ENCODE data around the gene BEND7.

DNA sequence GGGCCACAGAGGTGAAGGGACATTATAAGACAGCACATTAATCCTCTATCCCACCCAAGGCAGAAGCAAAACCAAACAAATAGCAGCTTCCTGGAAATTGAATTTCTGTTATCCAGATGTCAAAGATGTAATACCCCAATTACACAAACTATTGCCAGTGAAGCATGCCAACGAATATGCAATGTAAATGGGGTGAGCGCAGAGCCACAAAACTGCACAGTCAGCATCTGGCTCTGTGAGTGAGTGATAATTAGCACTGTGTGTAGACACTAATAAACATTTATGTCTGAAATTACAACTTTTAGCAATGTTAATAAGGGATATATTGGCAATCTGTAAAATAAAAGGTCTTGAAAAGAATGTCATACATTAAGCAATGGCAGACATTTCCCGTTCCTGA, 3.2 kb downstream of the BEND7 start:
- TF ChIP-seq, protein P1, sequence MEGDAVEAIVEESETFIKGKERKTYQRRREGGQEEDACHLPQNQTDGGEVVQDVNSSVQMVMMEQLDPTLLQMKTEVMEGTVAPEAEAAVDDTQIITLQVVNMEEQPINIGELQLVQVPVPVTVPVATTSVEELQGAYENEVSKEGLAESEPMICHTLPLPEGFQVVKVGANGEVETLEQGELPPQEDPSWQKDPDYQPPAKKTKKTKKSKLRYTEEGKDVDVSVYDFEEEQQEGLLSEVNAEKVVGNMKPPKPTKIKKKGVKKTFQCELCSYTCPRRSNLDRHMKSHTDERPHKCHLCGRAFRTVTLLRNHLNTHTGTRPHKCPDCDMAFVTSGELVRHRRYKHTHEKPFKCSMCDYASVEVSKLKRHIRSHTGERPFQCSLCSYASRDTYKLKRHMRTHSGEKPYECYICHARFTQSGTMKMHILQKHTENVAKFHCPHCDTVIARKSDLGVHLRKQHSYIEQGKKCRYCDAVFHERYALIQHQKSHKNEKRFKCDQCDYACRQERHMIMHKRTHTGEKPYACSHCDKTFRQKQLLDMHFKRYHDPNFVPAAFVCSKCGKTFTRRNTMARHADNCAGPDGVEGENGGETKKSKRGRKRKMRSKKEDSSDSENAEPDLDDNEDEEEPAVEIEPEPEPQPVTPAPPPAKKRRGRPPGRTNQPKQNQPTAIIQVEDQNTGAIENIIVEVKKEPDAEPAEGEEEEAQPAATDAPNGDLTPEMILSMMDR (IDR thresholded peaks at IDR 0.05), result no peak
- TF ChIP-seq JUN (CRISPR knock-in tag; IDR thresholded peaks at IDR 0.05) (no peak), TEAD4 (CRISPR knock-in tag; IDR thresholded peaks at IDR 0.05) (no peak), NR2C2 (CRISPR knock-in tag; IDR thresholded peaks at IDR 0.05) (no peak), IRF2 (CRISPR knock-in tag; IDR thresholded peaks at IDR 0.05; ENCODE audit: borderline replicate concordance, low read depth) (no peak), PRRX2 (CRISPR knock-in tag; IDR thresholded peaks at IDR 0.05) (no peak)
- TF ChIP-seq, protein P2, sequence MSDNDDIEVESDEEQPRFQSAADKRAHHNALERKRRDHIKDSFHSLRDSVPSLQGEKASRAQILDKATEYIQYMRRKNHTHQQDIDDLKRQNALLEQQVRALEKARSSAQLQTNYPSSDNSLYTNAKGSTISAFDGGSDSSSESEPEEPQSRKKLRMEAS (CRISPR knock-in tag; IDR thresholded peaks at IDR 0.05), result no peak
- TF ChIP-seq, protein P3, sequence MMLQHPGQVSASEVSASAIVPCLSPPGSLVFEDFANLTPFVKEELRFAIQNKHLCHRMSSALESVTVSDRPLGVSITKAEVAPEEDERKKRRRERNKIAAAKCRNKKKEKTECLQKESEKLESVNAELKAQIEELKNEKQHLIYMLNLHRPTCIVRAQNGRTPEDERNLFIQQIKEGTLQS (CRISPR knock-in tag; conservative IDR thresholded peaks at IDR 0.05), result no peak
- TF ChIP-seq, protein P4, sequence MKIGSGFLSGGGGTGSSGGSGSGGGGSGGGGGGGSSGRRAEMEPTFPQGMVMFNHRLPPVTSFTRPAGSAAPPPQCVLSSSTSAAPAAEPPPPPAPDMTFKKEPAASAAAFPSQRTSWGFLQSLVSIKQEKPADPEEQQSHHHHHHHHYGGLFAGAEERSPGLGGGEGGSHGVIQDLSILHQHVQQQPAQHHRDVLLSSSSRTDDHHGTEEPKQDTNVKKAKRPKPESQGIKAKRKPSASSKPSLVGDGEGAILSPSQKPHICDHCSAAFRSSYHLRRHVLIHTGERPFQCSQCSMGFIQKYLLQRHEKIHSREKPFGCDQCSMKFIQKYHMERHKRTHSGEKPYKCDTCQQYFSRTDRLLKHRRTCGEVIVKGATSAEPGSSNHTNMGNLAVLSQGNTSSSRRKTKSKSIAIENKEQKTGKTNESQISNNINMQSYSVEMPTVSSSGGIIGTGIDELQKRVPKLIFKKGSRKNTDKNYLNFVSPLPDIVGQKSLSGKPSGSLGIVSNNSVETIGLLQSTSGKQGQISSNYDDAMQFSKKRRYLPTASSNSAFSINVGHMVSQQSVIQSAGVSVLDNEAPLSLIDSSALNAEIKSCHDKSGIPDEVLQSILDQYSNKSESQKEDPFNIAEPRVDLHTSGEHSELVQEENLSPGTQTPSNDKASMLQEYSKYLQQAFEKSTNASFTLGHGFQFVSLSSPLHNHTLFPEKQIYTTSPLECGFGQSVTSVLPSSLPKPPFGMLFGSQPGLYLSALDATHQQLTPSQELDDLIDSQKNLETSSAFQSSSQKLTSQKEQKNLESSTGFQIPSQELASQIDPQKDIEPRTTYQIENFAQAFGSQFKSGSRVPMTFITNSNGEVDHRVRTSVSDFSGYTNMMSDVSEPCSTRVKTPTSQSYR (CRISPR knock-in tag; IDR thresholded peaks at IDR 0.05), result no peak
- TF ChIP-seq, protein P5, sequence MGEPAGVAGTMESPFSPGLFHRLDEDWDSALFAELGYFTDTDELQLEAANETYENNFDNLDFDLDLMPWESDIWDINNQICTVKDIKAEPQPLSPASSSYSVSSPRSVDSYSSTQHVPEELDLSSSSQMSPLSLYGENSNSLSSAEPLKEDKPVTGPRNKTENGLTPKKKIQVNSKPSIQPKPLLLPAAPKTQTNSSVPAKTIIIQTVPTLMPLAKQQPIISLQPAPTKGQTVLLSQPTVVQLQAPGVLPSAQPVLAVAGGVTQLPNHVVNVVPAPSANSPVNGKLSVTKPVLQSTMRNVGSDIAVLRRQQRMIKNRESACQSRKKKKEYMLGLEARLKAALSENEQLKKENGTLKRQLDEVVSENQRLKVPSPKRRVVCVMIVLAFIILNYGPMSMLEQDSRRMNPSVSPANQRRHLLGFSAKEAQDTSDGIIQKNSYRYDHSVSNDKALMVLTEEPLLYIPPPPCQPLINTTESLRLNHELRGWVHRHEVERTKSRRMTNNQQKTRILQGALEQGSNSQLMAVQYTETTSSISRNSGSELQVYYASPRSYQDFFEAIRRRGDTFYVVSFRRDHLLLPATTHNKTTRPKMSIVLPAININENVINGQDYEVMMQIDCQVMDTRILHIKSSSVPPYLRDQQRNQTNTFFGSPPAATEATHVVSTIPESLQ (CRISPR knock-in tag; IDR thresholded peaks at IDR 0.05), result no peak

Data from WTC11 (cell line).